Smooth muscle cell (in vitro differentiated cells): ENCODE measurements around the gene CCDC7. TPM values are rescaled to one million over a fixed set of nuclear protein-coding genes. Genes with fewer than 3 reads are reported as not detected.
"Not testable (repeated sequence)": the region's sequence is repeated elsewhere in the genome, so short reads cannot be mapped to it uniquely, and the experiment has no call there.

Experiments used
- DNase-seq: peaks from one replicate; lab custom pipeline; 2025; ENCODE audit not compliant: unreplicated experiment; lab: John Stamatoyannopoulos, UW
- H2AFZ ChIP-seq: fragments of 200-600 bp; sonication (generic); 2 replicates; pipeline ENCODE4 v1.6.0; 2016; ENCODE audit warnings: antibody characterized with exemption, low read depth, mild to moderate bottlenecking
- H3F3A ChIP-seq: fragments of 200-600 bp; sonication (generic); 2 replicates; pipeline ENCODE4 v1.6.0; 2017; ENCODE audit warnings: antibody characterized with exemption, low read depth
- H3K27ac ChIP-seq: fragments of 200-600 bp; sonication (generic); 2 replicates; pipeline ENCODE4 v1.5.1; 2016; ENCODE audit warnings: low read depth, mild to moderate bottlenecking
- H3K27me3 ChIP-seq: fragments of 200-600 bp; sonication (generic); 2 replicates; pipeline ENCODE4 v1.6.1; 2016; ENCODE audit warnings: low read depth, mild to moderate bottlenecking
- H3K36me3 ChIP-seq: fragments of 200-600 bp; sonication (generic); 2 replicates; pipeline ENCODE4 v1.5.1; 2016; ENCODE audit warnings: low read depth
- H3K4me1 ChIP-seq: fragments of 200-600 bp; sonication (generic); 2 replicates; pipeline ENCODE4 v1.5.1; 2016; ENCODE audit warnings: low read depth
- H3K4me2 ChIP-seq: fragments of 200-600 bp; sonication (generic); 2 replicates; pipeline ENCODE4 v1.6.0; 2016; ENCODE audit warnings: mild to moderate bottlenecking
- H3K4me3 ChIP-seq: fragments of 200-600 bp; sonication (generic); 2 replicates; pipeline ENCODE4 v1.5.1; 2016; ENCODE audit warnings: mild to moderate bottlenecking
- H3K79me2 ChIP-seq: fragments of 200-600 bp; sonication (generic); 2 replicates; pipeline ENCODE4 v1.6.0; 2016; ENCODE audit warnings: low read depth, mild to moderate bottlenecking
- H3K9ac ChIP-seq: fragments of 200-600 bp; sonication (generic); 2 replicates; pipeline ENCODE4 v1.6.0; 2016; ENCODE audit warnings: low read depth
- H3K9me3 ChIP-seq: fragments of 200-600 bp; sonication (generic); replicated peaks from 2 replicates; pipeline ENCODE4 v1.5.1; 2016; ENCODE audit warnings: low read depth
- H4K20me1 ChIP-seq: fragments of 200-600 bp; sonication (generic); 2 replicates; pipeline ENCODE4 v1.6.0; 2016; ENCODE audit warnings: low read depth
- WGBS: methylation state at CpG from one replicate; pipeline ENCODE4 v1.1.7; 2016; ENCODE audit warnings: low lambda C conversion rate; 5-methylcytosine and 5-hydroxymethylcytosine counted together
- polyA plus RNA-seq: library from polyadenylated mRNA; unstranded; fragments of >200 nt; fragmentation: Nextera tagmentation; extraction: Ambion mirVana; gene quantifications from 2 replicates; pipeline ENCODE4 v1.2.1, GENCODE V29; 2016
- total RNA-seq: library from RNA; depleted of rRNA; stranded (reverse); fragments of >200 nt; gene quantifications from 2 replicates; pipeline ENCODE4 v1.2.3, GENCODE V29; 2014
- TF ChIP-seq, protein P1 (sequence below): fragments of 200-600 bp; sonication (generic); IDR thresholded peaks from 2 replicates; pipeline ENCODE4 v1.5.1; 2017; ENCODE audit warnings: borderline replicate concordance, mild to moderate bottlenecking, antibody characterized with exemption; ENCODE audit not compliant: insufficient read depth, poor library complexity, severe bottlenecking

CCDC7 gene
- total and polyA plus RNA-seq, 2 experiments from 2014 or later = 1.5 to 4.2 TPM

DNA sequence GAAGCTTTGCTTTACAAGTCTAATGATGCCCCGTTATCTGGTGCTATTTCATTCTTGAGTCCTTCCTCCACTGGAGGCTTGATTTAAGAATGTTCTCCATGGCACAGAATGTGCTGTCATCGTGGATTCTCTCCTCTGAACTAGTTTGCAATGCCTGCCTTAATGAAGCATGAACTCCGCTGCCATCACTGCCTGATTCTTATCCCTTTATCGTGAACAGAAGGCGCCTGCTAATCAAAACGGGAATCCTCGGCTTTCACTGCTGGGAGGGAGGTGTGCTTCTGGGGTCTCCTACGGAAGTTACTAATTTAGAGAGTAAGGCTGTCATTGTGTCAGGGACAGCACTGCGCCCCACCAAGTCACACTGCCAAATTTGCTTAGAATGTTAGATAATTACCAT, 455.9 kb downstream of the CCDC7 start:
- Histone ChIP-seq H4K20me1 (peaks cover 49% of the 10 kb centered on the region), H3K27ac (no peak overlapping the region), H3K4me2 (no peak overlapping the region), H2AFZ (no peak overlapping the region), H3K9me3 (no peaks in the 10 kb centered on the region), H3F3A (peaks cover 4% of the 10 kb centered on the region), H3K79me2 (peaks cover 26% of the 10 kb centered on the region), H3K36me3 (peaks cover 41% of the 10 kb centered on the region), H3K27me3 (no peaks in the 10 kb centered on the region), H3K9ac (no peak overlapping the region), H3K4me3 (no peak overlapping the region), H3K4me1 (no peaks in the 10 kb centered on the region)
- DNase-seq = no peak
- WGBS = 97% methylated on average over 9 of the region's 9 CpGs
- TF ChIP-seq, protein P1, sequence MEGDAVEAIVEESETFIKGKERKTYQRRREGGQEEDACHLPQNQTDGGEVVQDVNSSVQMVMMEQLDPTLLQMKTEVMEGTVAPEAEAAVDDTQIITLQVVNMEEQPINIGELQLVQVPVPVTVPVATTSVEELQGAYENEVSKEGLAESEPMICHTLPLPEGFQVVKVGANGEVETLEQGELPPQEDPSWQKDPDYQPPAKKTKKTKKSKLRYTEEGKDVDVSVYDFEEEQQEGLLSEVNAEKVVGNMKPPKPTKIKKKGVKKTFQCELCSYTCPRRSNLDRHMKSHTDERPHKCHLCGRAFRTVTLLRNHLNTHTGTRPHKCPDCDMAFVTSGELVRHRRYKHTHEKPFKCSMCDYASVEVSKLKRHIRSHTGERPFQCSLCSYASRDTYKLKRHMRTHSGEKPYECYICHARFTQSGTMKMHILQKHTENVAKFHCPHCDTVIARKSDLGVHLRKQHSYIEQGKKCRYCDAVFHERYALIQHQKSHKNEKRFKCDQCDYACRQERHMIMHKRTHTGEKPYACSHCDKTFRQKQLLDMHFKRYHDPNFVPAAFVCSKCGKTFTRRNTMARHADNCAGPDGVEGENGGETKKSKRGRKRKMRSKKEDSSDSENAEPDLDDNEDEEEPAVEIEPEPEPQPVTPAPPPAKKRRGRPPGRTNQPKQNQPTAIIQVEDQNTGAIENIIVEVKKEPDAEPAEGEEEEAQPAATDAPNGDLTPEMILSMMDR = no peak

GRCh38 chr10:32905466-32905865, 459.5 kb downstream of the CCDC7 start:
- Histone ChIP-seq H3F3A (peaks cover 6% of the 10 kb centered on the region), H3K27me3 (no peaks in the 10 kb centered on the region), H3K36me3 (peaks cover 40% of the 10 kb centered on the region), H3K4me2 (no peak overlapping the region), H4K20me1 (peaks cover 66% of the 10 kb centered on the region), H3K79me2 (peaks cover 57% of the 10 kb centered on the region), H3K9me3 (no peaks in the 10 kb centered on the region), H3K4me3 (no peak overlapping the region), H3K27ac (no peak overlapping the region), H2AFZ (no peak overlapping the region), H3K9ac (no peak overlapping the region), H3K4me1 (no peaks in the 10 kb centered on the region)
- DNase-seq = no peak
- TF ChIP-seq, protein P1 = no peak
- WGBS = 87% methylated on average over 3 of the region's 3 CpGs

GRCh38 chr10:32906595-32906994, 460.7 kb downstream of the CCDC7 start:
- no peak overlapping the region for H2AFZ ChIP-seq
- WGBS = 86% methylated on average over 4 of the region's 4 CpGs
- no peak overlapping the region for H3K4me2 ChIP-seq
- TF ChIP-seq, protein P1 = no peak
- H3K79me2 ChIP-seq = peaks cover 65% of the 10 kb centered on the region
- H3K4me1 ChIP-seq = no peaks in the 10 kb centered on the region
- no peak overlapping the region for H3K27ac ChIP-seq
- H3K36me3 ChIP-seq = peaks cover 42% of the 10 kb centered on the region
- no peak for DNase-seq
- H3K4me3 ChIP-seq = no peak overlapping the region
- peaks cover 75% of the 10 kb centered on the region for H4K20me1 ChIP-seq
- H3F3A ChIP-seq = peaks cover 12% of the 10 kb centered on the region
- no peaks in the 10 kb centered on the region for H3K9me3 ChIP-seq
- H3K27me3 ChIP-seq = no peaks in the 10 kb centered on the region
- no peak overlapping the region for H3K9ac ChIP-seq

GRCh38 chr10:32909456-32909855, 463.5 kb downstream of the CCDC7 start:
- H4K20me1 ChIP-seq = peaks cover 78% of the 10 kb centered on the region
- peaks cover 70% of the 10 kb centered on the region for H3K79me2 ChIP-seq
- 96% methylated on average over 1 of the region's 1 CpG for WGBS
- H3K4me3 ChIP-seq = no peak overlapping the region
- H3K27ac ChIP-seq = peak overlapping the region; percentile 47
- no peaks in the 10 kb centered on the region for H3K9me3 ChIP-seq
- H3F3A ChIP-seq = peaks cover 15% of the 10 kb centered on the region
- H3K9ac ChIP-seq = no peak overlapping the region
- H3K27me3 ChIP-seq = no peaks in the 10 kb centered on the region
- H3K4me1 ChIP-seq = no peaks in the 10 kb centered on the region
- no peak overlapping the region for H2AFZ ChIP-seq
- no peak for DNase-seq
- peaks cover 33% of the 10 kb centered on the region for H3K36me3 ChIP-seq
- no peak overlapping the region for H3K4me2 ChIP-seq
- TF ChIP-seq, protein P1 = no peak

GRCh38 chr10:32909970-32910369, 464.0 kb downstream of the CCDC7 start:
- H3K9ac ChIP-seq, H3K4me2 ChIP-seq, H3K9me3 ChIP-seq, DNase-seq, H3K4me1 ChIP-seq, H3K4me3 ChIP-seq, H3K27me3 ChIP-seq, H2AFZ ChIP-seq: not testable (repeated sequence)
- peaks cover 79% of the 10 kb centered on the region for H4K20me1 ChIP-seq
- H3K36me3 ChIP-seq = peaks cover 38% of the 10 kb centered on the region
- H3K27ac ChIP-seq = peak overlapping the region; percentile 47
- H3K79me2 ChIP-seq = peaks cover 73% of the 10 kb centered on the region
- 76% methylated on average over 7 of the region's 7 CpGs for WGBS
- peaks cover 15% of the 10 kb centered on the region for H3F3A ChIP-seq
